ENCODE results near the gene PIEZO2.

- no peak for TF ChIP-seq POLR2A (IDR thresholded peaks at IDR 0.05)
- no peak for TF ChIP-seq CTCF (IDR thresholded peaks at IDR 0.05)
Measured at GRCh38 chr18:10748641-10749040, 400.7 kb downstream of the PIEZO2 start.

All from upper lobe of left lung (tissue), 4 donors.